Ishikawa (cell line): ENCODE data around the gene WWOX.

Source experiments
- CEBPB ChIP-seq: IDR thresholded peaks from 2 replicates; pipeline ENCODE4 v1.6.1; 2012
- CREB1 ChIP-seq: IDR thresholded peaks from 2 replicates; pipeline ENCODE4 v1.6.1; 2012; ENCODE audit warnings: low read depth
- EGR1 ChIP-seq: IDR thresholded peaks from 2 replicates; pipeline ENCODE4 v1.6.1; 2012
- EP300 ChIP-seq: IDR thresholded peaks from 2 replicates; pipeline ENCODE4 v1.6.1; 2012; ENCODE audit warnings: borderline replicate concordance
- FOXM1 ChIP-seq: IDR thresholded peaks from 2 replicates; pipeline ENCODE4 v1.6.1; 2012; ENCODE audit warnings: low read depth, borderline replicate concordance
- NFIC ChIP-seq: IDR thresholded peaks from 2 replicates; pipeline ENCODE4 v1.6.1; 2012
- RAD21 ChIP-seq: IDR thresholded peaks from 2 replicates; pipeline ENCODE4 v1.6.1; 2012; ENCODE audit warnings: low read depth
- TAF1 ChIP-seq: IDR thresholded peaks from 2 replicates; pipeline ENCODE4 v1.6.1; 2012; ENCODE audit warnings: low read depth, mild to moderate bottlenecking
- TCF12 ChIP-seq: IDR thresholded peaks from 2 replicates; pipeline ENCODE4 v1.6.1; 2012; ENCODE audit warnings: low read depth
- TEAD4 ChIP-seq: IDR thresholded peaks from 2 replicates; pipeline ENCODE4 v1.6.1; 2012
- YY1 ChIP-seq: IDR thresholded peaks from 2 replicates; pipeline ENCODE4 v1.6.1; 2012; ENCODE audit warnings: low read depth
- ZBTB7A ChIP-seq: IDR thresholded peaks from 2 replicates; pipeline ENCODE4 v1.6.1; 2012; ENCODE audit warnings: low read depth
- TF ChIP-seq, protein P1 (sequence below): IDR thresholded peaks from 2 replicates; pipeline ENCODE4 v1.6.1; 2012
- TF ChIP-seq, protein P2 (sequence below): IDR thresholded peaks from 2 replicates; pipeline ENCODE4 v1.6.1; 2012; ENCODE audit warnings: low read depth, mild to moderate bottlenecking
- TF ChIP-seq, protein P3 (sequence below): IDR thresholded peaks from 2 replicates; pipeline ENCODE4 v1.6.1; 2012

WWOX gene

DNA sequence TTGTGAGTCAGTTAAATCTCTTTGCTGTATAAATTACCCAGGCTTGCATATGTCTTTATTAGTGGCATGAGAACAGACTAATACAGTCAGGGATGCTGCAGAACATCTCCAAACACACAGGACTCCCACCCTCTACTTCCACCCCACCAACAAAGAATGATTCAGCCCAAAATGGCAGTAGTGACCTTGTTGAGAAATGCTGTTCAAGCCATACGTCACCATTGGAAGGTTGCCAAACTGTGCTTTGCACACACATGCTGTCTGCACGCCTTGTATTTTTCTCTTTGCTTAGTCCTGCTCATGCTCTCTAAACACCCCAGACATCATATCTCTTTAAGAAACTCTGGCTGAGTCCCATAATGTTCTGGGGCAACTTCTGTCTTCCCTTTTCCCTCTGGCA, 589.6 kb downstream of the WWOX start:
- TF ChIP-seq, protein P1, sequence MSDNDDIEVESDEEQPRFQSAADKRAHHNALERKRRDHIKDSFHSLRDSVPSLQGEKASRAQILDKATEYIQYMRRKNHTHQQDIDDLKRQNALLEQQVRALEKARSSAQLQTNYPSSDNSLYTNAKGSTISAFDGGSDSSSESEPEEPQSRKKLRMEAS: no peak
- TF ChIP-seq RAD21: no peak
- TF ChIP-seq, protein P2, sequence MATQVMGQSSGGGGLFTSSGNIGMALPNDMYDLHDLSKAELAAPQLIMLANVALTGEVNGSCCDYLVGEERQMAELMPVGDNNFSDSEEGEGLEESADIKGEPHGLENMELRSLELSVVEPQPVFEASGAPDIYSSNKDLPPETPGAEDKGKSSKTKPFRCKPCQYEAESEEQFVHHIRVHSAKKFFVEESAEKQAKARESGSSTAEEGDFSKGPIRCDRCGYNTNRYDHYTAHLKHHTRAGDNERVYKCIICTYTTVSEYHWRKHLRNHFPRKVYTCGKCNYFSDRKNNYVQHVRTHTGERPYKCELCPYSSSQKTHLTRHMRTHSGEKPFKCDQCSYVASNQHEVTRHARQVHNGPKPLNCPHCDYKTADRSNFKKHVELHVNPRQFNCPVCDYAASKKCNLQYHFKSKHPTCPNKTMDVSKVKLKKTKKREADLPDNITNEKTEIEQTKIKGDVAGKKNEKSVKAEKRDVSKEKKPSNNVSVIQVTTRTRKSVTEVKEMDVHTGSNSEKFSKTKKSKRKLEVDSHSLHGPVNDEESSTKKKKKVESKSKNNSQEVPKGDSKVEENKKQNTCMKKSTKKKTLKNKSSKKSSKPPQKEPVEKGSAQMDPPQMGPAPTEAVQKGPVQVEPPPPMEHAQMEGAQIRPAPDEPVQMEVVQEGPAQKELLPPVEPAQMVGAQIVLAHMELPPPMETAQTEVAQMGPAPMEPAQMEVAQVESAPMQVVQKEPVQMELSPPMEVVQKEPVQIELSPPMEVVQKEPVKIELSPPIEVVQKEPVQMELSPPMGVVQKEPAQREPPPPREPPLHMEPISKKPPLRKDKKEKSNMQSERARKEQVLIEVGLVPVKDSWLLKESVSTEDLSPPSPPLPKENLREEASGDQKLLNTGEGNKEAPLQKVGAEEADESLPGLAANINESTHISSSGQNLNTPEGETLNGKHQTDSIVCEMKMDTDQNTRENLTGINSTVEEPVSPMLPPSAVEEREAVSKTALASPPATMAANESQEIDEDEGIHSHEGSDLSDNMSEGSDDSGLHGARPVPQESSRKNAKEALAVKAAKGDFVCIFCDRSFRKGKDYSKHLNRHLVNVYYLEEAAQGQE: no peak
- no peak for TF ChIP-seq TEAD4
- TF ChIP-seq TCF12: no peak
- no peak for TF ChIP-seq TAF1
- TF ChIP-seq FOXM1: no peak
- TF ChIP-seq EP300: no peak
- TF ChIP-seq EGR1: no peak
- TF ChIP-seq ZBTB7A: no peak
- no peak for TF ChIP-seq CEBPB
- TF ChIP-seq YY1: no peak
- TF ChIP-seq, protein P3, sequence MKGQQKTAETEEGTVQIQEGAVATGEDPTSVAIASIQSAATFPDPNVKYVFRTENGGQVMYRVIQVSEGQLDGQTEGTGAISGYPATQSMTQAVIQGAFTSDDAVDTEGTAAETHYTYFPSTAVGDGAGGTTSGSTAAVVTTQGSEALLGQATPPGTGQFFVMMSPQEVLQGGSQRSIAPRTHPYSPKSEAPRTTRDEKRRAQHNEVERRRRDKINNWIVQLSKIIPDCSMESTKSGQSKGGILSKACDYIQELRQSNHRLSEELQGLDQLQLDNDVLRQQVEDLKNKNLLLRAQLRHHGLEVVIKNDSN: no peak
- no peak for TF ChIP-seq CREB1

DNA sequence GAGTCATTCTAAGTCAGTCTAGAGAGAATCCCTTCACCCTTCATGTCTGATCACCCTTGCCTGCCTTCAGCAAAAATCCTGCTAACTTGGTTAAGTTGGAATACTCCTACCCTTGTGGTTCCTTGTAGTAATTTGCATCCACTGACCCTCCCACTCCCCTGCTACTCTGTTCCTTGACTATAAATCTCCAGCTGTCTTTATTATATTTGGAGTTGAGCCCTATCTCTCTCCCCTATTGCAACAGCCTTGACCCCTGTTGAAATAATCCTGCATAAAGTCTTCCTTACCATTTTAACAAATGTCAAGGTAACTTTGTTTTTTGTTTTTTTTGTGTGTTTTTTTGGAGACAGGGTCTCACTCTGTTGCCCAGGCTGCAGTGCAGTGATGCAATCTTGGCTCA, 590.1 kb downstream of the WWOX start:
- TF ChIP-seq NFIC (no peak), CREB1 (no peak), YY1 (no peak), FOXM1 (no peak), TAF1 (no peak), ZBTB7A (no peak), EP300 (no peak), EGR1 (no peak), TCF12 (no peak), RAD21 (no peak), CEBPB (no peak)
- TF ChIP-seq, protein P3: no peak
- TF ChIP-seq, protein P1: no peak

DNA sequence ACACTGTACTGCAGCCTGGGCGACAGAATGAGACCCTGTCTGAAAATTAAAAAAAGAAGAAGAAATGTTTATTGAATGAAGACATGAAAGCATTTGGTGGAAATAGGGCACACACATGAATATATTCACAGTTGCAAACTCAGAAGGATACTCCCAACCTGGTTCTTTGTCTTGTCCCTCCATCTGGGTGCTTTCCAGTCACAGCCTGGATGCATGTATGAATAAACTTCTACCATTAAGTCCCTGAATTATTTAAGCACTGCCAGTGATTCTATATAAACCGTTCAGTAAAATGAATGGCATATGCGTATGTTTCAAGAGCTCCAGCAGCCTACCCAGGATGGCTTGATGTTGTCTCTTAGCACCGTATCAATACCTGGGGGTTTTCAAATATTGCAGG, 591.1 kb downstream of the WWOX start:
- no peak for TF ChIP-seq NFIC
- TF ChIP-seq, protein P1: no peak
- no peak for TF ChIP-seq CREB1
- TF ChIP-seq, protein P3: no peak
- TF ChIP-seq YY1: no peak
- no peak for TF ChIP-seq FOXM1
- no peak for TF ChIP-seq EGR1
- TF ChIP-seq ZBTB7A: no peak
- TF ChIP-seq, protein P2: no peak
- TF ChIP-seq TAF1: no peak
- no peak for TF ChIP-seq RAD21
- TF ChIP-seq TCF12: no peak
- no peak for TF ChIP-seq EP300
- TF ChIP-seq TEAD4: no peak
- no peak for TF ChIP-seq CEBPB

GRCh38 chr16:78693496-78693895, 594.0 kb downstream of the WWOX start:
- TF ChIP-seq TEAD4: no peak
- TF ChIP-seq, protein P3: no peak
- TF ChIP-seq EP300: no peak
- TF ChIP-seq YY1: no peak
- TF ChIP-seq ZBTB7A: no peak
- TF ChIP-seq, protein P1: no peak
- TF ChIP-seq RAD21: no peak
- TF ChIP-seq FOXM1: no peak
- TF ChIP-seq TAF1: no peak
- no peak for TF ChIP-seq CREB1
- TF ChIP-seq, protein P2: no peak
- TF ChIP-seq CEBPB: no peak
- no peak for TF ChIP-seq NFIC
